ENCODE measurements around the gene USP22. TPM values are rescaled to one million over a fixed set of nuclear protein-coding genes. Genes with fewer than 3 reads are reported as not detected.
A peak's percentile ranks its signal among the peaks of the same experiment; 100 is the strongest.

Gene USP22
- polyA plus RNA-seq, 4 donors, result 200 to 245 (median 203) TPM

DNA sequence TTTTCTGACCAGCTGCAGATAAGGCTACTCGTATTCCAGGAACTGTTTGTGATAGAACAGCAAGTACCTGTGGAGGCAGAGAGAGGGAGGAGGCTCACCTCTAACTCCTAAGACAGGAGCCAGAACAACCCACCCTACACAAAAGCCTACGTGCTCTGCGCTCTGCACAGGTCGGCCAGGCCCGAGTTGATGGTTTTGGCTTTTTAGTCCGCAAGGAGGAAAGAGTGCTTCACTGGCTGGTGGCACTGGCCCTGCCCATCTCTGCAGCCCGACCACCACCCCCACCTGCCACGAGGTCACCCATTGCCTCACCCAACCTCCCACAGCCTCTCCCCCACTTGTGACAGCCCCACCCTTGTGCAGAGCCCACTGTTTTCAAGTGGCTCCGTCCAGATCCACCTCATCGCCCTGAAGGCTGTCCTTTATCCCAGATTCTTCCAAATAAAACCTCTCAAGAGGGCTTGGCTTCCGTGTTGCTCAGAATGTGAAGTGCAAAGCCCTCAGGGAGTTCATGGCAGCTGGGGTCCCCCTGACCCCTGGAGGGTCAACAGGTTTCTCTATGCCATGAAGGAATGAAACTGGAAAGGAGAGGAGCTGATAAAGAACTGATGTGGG is 39.7 kb downstream of the USP22 start:
- no peak for DNase-seq (ENCODE audit: low read depth in 4 of 4, low spot score in 2 of 4)

DNA sequence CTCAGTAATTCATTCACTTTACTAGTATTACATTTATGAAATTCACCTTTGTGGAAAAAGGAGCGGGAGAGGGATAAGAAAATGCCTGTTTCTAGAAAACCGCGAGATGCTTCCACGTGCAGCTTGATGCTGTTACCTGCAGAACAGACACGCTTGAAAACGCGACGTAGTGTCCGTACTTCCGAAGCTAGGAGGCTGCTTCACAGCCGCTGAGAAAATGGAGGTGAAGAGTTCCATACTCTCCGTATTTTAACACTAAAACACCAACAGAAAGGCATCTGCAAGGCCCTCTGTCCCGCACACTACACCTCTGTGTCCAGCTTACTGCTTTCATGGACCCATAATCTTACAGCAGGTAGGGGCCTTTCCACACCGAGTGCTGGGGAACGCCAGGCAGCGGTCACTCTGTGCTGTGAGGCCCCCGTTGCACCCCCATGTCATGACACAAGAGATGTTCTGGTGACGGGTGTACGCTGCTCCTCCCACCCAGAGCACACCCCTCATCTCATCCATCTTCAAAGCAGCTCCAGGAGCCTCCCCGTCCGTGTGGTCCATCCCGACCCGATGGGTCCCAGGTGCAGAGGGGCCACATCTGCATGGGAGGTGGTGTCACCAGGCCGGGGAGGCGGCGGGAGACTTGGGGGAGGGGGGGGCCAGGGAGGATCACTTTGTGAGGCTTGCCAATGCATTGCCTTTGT is 40.4 kb downstream of the USP22 start:
- no peak for DNase-seq (ENCODE audit: low read depth in 4 of 4, low spot score in 2 of 4)

GRCh38 chr17:21001813-21002221 is 41.0 kb downstream of the USP22 start:
- no peak for DNase-seq (ENCODE audit: low read depth in 4 of 4, low spot score in 2 of 4)

GRCh38 chr17:21001111-21001812 is 41.5 kb downstream of the USP22 start:
- no peak for DNase-seq (ENCODE audit: low read depth in 4 of 4, low spot score in 2 of 4)

GRCh38 chr17:20999841-21000532 is 42.8 kb downstream of the USP22 start:
- no peak for DNase-seq (ENCODE audit: low read depth in 4 of 4, low spot score in 2 of 4)

- no peak for DNase-seq (ENCODE audit: low read depth in 4 of 4, low spot score in 2 of 4)
These were observed 43.7 kb downstream of the USP22 start for GRCh38 chr17:20999044-20999573.

- DNase-seq (ENCODE audit: low read depth in 4 of 4, low spot score in 2 of 4), result no peak
These were observed 44.2 kb downstream of the USP22 start for GRCh38 chr17:20998571-20999043.

DNA sequence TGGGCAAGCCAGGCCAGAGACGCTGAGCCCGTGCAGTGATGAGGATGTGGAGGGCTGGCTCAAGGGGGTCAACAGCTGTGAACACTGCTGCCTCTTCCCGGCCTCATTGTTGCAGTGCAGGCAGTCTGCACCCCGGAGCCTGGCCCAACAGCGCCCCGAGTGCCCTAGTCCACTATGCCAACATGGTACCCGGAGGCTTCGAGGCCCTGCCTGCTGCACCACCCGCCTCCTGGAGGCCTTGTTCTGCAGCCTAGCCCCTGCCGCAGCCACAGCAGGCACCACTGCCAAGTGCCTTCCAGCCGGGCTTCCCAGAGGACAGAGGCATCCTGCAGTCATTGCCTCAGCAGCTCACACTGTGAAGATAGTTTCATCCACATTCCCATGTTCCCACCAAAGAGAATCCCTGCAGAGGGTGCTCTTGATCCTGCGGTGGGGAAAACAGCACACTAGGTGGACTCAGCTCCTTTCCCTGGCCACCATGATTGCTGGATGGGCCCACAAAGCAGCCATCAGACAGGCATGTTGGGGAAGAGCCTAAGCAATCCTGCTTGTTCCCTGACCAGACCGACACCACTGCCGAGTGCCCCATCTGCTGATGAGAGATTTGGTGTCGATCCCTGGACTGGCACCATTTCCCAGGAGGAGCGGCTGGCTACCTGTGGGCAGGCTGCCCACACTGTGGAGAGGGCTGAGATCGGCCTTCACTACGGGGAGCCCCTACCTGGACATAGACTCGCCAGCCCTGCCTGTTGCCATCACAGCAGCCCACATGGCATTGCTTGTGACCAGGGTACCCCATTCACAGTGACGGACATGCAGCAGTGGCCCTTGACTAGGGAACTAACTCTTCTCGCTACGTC is 44.9 kb downstream of the USP22 start:
- DNase-seq (ENCODE audit: low read depth in 4 of 4, low spot score in 2 of 4), result no peak

DNA sequence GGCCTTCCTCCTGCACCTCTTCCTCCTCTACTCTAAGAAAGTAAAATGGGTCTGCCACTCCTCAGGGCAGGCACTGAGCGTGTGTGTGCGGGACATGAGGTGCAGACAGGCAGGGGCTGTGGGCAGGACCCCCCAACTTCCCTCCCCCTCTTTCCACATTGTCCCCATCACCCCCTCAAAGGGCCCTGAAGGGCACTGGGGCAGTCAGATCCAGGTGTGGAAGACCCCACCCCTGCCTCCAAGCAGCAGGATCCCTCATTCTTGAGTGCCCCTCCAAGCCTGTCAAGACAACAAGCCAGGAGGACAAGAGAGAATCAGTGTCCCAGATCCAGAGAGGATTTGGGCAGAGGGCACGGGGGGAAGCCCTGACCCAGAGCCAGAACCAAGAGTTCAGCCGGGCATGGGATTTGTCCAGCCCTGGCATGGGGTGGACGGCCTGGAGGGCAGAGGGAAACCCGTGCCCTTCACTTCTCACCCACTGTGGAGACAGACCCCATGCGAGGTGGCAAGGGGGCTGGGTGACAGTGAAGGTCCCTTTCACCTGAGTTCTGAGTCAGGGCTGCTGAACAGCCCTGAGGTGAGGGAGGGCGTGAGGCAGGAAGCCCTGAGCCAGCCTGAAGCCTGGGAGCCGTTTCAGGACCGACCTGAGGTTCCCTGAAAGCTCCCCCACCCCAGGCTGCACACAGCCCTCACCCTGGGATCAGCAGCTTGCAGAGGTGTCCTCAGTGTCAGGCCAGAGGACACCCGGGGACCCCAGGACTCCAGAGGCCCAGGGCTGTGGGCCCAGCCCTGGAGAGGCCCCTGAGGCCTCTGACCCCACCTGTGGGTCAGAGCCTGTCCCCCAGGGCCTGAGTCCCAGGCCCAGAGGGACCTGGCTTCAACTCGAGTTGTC is 45.8 kb downstream of the USP22 start:
- no peak for DNase-seq (ENCODE audit: low read depth in 4 of 4, low spot score in 2 of 4)

DNA sequence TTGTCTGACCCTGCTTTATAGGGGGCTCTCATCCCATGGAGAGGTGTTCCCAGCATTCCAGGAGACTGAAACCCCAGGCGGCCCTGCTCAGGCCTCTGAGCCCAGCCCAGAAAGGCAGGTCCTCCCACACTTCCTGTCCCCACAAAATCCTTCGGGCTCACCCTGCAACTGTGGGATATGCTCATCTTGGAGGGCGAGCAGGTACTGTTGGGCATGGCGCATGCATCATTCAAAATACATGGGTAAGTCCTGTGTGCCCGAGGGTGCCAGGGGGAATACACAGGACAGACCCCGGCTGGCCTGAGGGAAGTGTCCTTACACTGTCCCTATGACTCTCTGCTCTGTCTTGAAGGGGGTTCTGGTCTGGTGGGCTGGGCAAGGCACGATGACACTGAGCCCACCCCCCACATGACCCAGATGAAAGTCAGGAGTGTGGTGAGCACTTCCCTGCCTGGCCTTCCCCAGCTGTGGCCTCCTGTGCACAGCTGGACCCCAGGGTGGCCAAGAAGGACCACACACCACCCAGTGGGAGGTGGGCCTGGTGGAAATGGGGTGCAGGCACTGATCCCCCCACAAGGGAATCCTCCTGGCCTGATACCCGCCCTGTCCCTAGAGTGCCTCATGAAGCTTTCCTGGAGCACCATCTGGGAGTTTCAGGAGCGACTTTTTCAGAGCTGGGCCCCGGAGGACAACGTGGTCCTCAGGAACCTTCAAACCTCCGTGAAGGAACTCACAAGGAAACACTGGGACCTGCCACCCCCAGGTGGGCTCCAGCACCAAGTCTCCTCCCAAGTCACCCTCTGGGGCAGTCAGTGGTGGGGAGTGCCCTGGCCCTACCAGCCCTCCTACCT is 46.7 kb downstream of the USP22 start:
- DNase-seq (ENCODE audit: low read depth in 4 of 4, low spot score in 2 of 4), result no peak

DNA sequence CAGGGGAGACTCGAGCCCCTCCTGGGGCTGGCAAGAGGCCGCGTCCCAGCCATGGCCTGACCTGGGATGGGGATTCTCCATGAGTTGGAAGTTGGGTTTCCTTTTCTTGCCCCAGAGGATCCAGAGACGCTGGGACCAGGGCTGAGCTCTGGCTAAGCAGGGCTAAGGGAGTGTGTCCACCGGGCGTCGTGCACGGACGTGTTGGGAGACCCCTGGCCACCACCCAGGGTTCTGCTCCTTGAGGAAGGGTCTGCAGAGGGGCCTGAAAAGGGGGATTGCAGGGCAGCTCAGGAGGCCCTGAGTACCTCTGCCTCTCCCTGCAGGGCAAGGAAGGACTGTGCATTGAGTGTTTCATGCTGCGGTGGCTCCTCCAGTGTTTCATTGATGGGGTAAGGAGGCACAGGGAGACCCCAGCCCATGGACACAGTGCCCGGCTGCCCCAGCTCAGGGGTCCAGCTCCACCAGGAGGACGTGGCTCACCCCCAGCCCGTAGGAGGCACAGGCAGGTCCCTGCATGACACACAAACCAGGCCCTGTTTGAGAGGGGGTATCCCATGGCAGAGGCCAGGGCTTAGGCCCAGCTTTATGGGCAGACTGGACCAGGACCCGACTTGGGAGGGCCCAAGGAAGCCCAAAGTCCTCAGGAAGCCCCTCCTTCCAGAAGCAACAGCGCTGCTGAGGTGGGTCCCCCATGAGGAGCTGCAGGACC is 47.5 kb downstream of the USP22 start:
- no peak for DNase-seq (ENCODE audit: low read depth in 4 of 4, low spot score in 2 of 4)

- no peak for DNase-seq (ENCODE audit: low read depth in 4 of 4, low spot score in 2 of 4)
These were observed 48.0 kb downstream of the USP22 start for GRCh38 chr17:20994779-20995149.

DNA sequence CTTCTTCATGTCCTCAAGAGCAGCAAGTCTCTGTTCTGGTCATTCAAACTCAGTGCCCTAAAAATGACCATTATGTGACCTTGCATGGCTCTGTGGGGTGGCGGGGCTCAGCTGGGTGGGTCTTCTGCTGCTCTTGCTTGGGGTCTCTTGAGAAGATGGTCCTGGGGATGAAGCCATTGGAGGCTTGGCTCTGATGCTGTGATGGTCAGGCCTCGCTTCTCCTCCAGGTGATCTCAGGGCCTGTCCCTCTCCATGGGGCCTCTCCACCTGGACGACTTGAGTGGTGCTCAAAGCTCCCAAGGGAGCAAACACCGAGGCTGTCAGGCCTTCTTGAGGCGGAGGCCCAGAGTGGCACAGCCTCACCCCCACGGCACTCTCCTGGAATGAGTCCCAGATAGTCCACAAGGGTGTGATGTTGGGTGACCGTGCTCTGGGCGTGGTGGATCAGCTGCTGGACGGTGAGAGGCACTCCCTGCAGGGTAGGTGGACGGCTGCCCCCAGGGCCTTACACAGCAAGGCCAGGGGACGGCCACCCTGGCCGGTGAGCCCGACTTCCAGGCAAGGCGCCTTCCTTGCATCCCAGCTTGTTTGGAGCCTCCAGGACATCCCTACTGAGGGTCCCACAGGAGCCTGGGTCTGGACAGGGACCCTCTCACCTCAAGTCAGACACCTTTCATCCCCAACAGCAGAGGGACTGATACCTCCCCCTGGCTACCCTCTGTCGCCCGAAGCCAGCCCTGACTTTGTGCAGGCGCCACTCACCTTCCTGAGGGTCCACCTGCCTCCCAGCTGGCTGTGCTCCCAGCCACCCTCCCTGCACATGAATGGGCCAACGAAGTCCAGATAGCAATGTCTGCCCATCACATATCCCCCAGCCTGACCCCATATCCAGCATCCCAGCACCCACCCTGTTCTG is 48.7 kb downstream of the USP22 start:
- DNase-seq (ENCODE audit: low read depth in 4 of 4, low spot score in 2 of 4), result no peak

GRCh38 chr17:20992987-20993862 is 49.6 kb downstream of the USP22 start:
- DNase-seq (ENCODE audit: low read depth in 4 of 4, low spot score in 2 of 4), result peak; percentile 43 to 80 (median 65)

DNA sequence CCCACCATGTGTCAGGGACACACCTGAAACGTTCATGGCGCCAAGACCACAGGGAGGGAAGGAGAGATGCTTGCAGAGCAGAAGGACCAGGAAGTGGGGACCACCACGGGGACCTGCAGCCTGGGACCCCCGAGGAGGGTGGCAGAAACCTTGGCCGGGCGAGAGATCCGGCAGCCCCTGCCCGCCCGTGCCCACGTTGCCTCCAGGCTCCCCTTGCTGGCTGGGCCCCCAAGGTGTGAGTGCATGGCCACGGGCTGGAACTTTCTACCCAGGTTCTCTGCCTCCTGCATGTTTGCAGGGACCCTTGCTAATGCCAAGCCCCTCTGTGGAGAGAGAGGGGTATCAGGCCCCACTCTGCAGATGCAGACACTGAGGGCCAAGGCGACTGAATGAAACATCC is 50.4 kb downstream of the USP22 start:
- no peak for DNase-seq (ENCODE audit: low read depth in 4 of 4, low spot score in 2 of 4)

All from left renal cortex interstitium (tissue), 4 donors.